Stimulated activated CD4-positive, alpha-beta T cell treated with anti-CD3 and anti-CD28 coated beads, TNF-alpha, amount 100 ng/mL, for 48 hours (primary cell): ENCODE data around the gene ABLIM2.

Experiments used
- DNase-seq, 3 donors: peaks; one replicate each; pipeline ENCODE4 v3.0.0-alpha.2; 2020; ENCODE audit warnings: low read depth in 3 of 3

ABLIM2 gene

GRCh38 chr4:8047837-8048678 is 110.6 kb downstream of the ABLIM2 start:
- no peak for DNase-seq

- no peak for DNase-seq
Observed at GRCh38 chr4:8046925-8047541, 111.6 kb downstream of the ABLIM2 start.

GRCh38 chr4:8045909-8046308 is 112.7 kb downstream of the ABLIM2 start:
- no peak for DNase-seq

- no peak for DNase-seq
Observed at GRCh38 chr4:8044699-8045098, 113.9 kb downstream of the ABLIM2 start.

- no peak for DNase-seq
Observed at GRCh38 chr4:8044244-8044643, 114.4 kb downstream of the ABLIM2 start.

- no peak for DNase-seq
Observed at GRCh38 chr4:8043596-8043995, 115.0 kb downstream of the ABLIM2 start.

GRCh38 chr4:8041868-8042267 is 116.7 kb downstream of the ABLIM2 start:
- no peak for DNase-seq

- no peak for DNase-seq
Observed at GRCh38 chr4:8041172-8041571, 117.4 kb downstream of the ABLIM2 start.

GRCh38 chr4:8040607-8041006 is 118.0 kb downstream of the ABLIM2 start:
- DNase-seq: no peak

- DNase-seq: no peak
Observed at GRCh38 chr4:8039853-8040252, 118.8 kb downstream of the ABLIM2 start.

- no peak for DNase-seq
Observed at GRCh38 chr4:8039290-8039689, 119.3 kb downstream of the ABLIM2 start.

- DNase-seq: no peak
Observed at GRCh38 chr4:8038719-8039251, 119.8 kb downstream of the ABLIM2 start.

- DNase-seq: no peak
Observed at GRCh38 chr4:8038083-8038482, 120.5 kb downstream of the ABLIM2 start.

- no peak for DNase-seq
Observed at GRCh38 chr4:8037150-8037769, 121.4 kb downstream of the ABLIM2 start.

- DNase-seq: no peak
Observed at GRCh38 chr4:8035371-8035780, 123.2 kb downstream of the ABLIM2 start.

- DNase-seq: no peak
Observed at GRCh38 chr4:8033829-8034528, 124.6 kb downstream of the ABLIM2 start.

- DNase-seq: no peak
Observed at GRCh38 chr4:8033067-8033755, 125.4 kb downstream of the ABLIM2 start.

GRCh38 chr4:8032381-8032780 is 126.2 kb downstream of the ABLIM2 start:
- DNase-seq: no peak

GRCh38 chr4:8030121-8030781 is 128.4 kb downstream of the ABLIM2 start:
- DNase-seq: no peak

GRCh38 chr4:8029689-8030088 is 128.9 kb downstream of the ABLIM2 start:
- DNase-seq: no peak
